ENCODE data around the gene HLA-DMA. TPM values are rescaled to one million over a fixed set of nuclear protein-coding genes. Genes with fewer than 3 reads are reported as not detected.

The HLA-DMA gene
- total RNA-seq, 1 donor from 2014 or later = 5.4 TPM

GRCh38 chr6:32970413-32971241 lies 17.7 kb upstream of the HLA-DMA start:
- TF ChIP-seq CTCF (IDR thresholded peaks at IDR 0.05) = no peak
- H3K27me3 Mint-ChIP-seq (ENCODE audit: low read depth) = no peaks in the 10 kb centered on the region
- peak; percentile 90 for DNase-seq (ENCODE audit: low spot score)
- H3K36me3 Mint-ChIP-seq (ENCODE audit: low read depth) = peaks cover 39% of the 10 kb centered on the region
- peak overlapping the region; percentile 100 for H3K27ac Mint-ChIP-seq (ENCODE audit: unreplicated experiment)
- no peaks in the 10 kb centered on the region for H3K9me3 Mint-ChIP-seq (ENCODE audit: low read depth)
- peak overlapping the region; percentile 94 for H3K4me3 Mint-ChIP-seq (ENCODE audit: unreplicated experiment)
- peaks cover 29% of the 10 kb centered on the region for H3K4me1 Mint-ChIP-seq (ENCODE audit: low read depth)

GRCh38 chr6:32969685-32970412 lies 17.0 kb upstream of the HLA-DMA start:
- peak; percentile 51 for TF ChIP-seq CTCF (IDR thresholded peaks at IDR 0.05)
- no peaks in the 10 kb centered on the region for H3K9me3 Mint-ChIP-seq (ENCODE audit: low read depth)
- peak overlapping the region; percentile 94 for H3K4me3 Mint-ChIP-seq (ENCODE audit: unreplicated experiment)
- H3K36me3 Mint-ChIP-seq (ENCODE audit: low read depth) = peaks cover 31% of the 10 kb centered on the region
- H3K27ac Mint-ChIP-seq (ENCODE audit: unreplicated experiment) = peak overlapping the region; percentile 100
- no peaks in the 10 kb centered on the region for H3K27me3 Mint-ChIP-seq (ENCODE audit: low read depth)
- DNase-seq (ENCODE audit: low spot score) = peak; percentile 84
- peaks cover 24% of the 10 kb centered on the region for H3K4me1 Mint-ChIP-seq (ENCODE audit: low read depth)

GRCh38 chr6:32968867-32969684 lies 16.2 kb upstream of the HLA-DMA start:
- Mint-ChIP-seq H3K36me3 (ENCODE audit: low read depth) (peaks cover 25% of the 10 kb centered on the region), H3K27me3 (ENCODE audit: low read depth) (no peaks in the 10 kb centered on the region), H3K4me3 (ENCODE audit: unreplicated experiment) (peak overlapping the region; percentile 94), H3K9me3 (ENCODE audit: low read depth) (no peaks in the 10 kb centered on the region), H3K27ac (ENCODE audit: unreplicated experiment) (peak overlapping the region; percentile 100), H3K4me1 (ENCODE audit: low read depth) (peaks cover 23% of the 10 kb centered on the region)
- peak; percentile 52 for TF ChIP-seq CTCF (IDR thresholded peaks at IDR 0.05)
- peak; percentile 91 for DNase-seq (ENCODE audit: low spot score)

- peak within 1 kb of the TSS; percentile 100 for H3K27ac Mint-ChIP-seq (ENCODE audit: unreplicated experiment)
Observed at GRCh38 chr6:32968093-32968866, 15.4 kb upstream of the HLA-DMA start, which contains the start of gene BRD2. TSS of gene BRD2 (plus strand) at chr6:32968594. CDS start at chr6:32972899, 4,305 bp downstream.

More at GRCh38 chr6:32968093-32968866, 15.4 kb upstream of the HLA-DMA start, which contains the start of gene BRD2:
- Mint-ChIP-seq H3K4me3 (ENCODE audit: unreplicated experiment) (peak within 1 kb of the TSS; percentile 94), H3K4me1 (ENCODE audit: low read depth) (peaks cover 23% of the 10 kb centered on the region), H3K9me3 (ENCODE audit: low read depth) (no peaks in the 10 kb centered on the region), H3K36me3 (ENCODE audit: low read depth) (peaks cover 17% of the 10 kb centered on the region), H3K27me3 (ENCODE audit: low read depth) (no peaks in the 10 kb centered on the region)
- peak; percentile 98 for DNase-seq (ENCODE audit: low spot score)
- TF ChIP-seq CTCF (IDR thresholded peaks at IDR 0.05) = no peak
